ENCODE data around the gene KHNYN.

- no peak for TF ChIP-seq CTCF (conservative IDR thresholded peaks at IDR 0.05)
- TF ChIP-seq EZH2 (IDR thresholded peaks at IDR 0.05; ENCODE audit: low read depth), result no peak
These were observed 12.7 kb downstream of the KHNYN start, which contains the start of gene SDR39U1 for GRCh38 chr14:24442240-24443052.
